HepG2 (cell line): ENCODE results near the gene IQCC. TPM values are rescaled to one million over a fixed set of nuclear protein-coding genes. Genes with fewer than 3 reads are reported as not detected.

ENCODE experiments used
- ATM ChIP-seq: fragments of 450-650 bp; IDR thresholded peaks from 2 replicates; pipeline ENCODE4 v1.7.1; 2017; ENCODE audit warnings: mild to moderate bottlenecking, borderline replicate concordance
- CREB1 ChIP-seq, 2 experiments: fragments of 450-650 bp in 1 of 2; IDR thresholded peaks; 2 replicates each; pipeline ENCODE4 v1.6.1; 2016 to 2017; ENCODE audit warnings: control low read depth in 1 of 2, mild to moderate bottlenecking in 1 of 2, missing compliant biosample characterization in 1 of 2, missing genetic modification characterization in 1 of 2
- FOXK2 ChIP-seq: fragments of 450-650 bp; IDR thresholded peaks from 2 replicates; pipeline ENCODE4 v1.6.1; 2016
- HOXA7 ChIP-seq: sonication (generic); formaldehyde crosslinking; IDR thresholded peaks from 2 replicates; pipeline ENCODE4 v1.8.1; 2022; ENCODE audit warnings: mild to moderate bottlenecking, missing genetic modification reagents, moderate library complexity
- MLXIP ChIP-seq: sonication (generic); formaldehyde crosslinking; IDR thresholded peaks from 2 replicates; pipeline ENCODE4 v1.9.0; 2021; ENCODE audit warnings: missing genetic modification reagents, borderline replicate concordance
- NR2F2 ChIP-seq: IDR thresholded peaks from 2 replicates; pipeline ENCODE4 v1.6.1; 2012; ENCODE audit warnings: low read depth, inconsistent platforms, borderline replicate concordance
- POGZ ChIP-seq: sonication (generic); formaldehyde crosslinking; IDR thresholded peaks from 2 replicates; pipeline ENCODE4 v1.4.0; 2020; ENCODE audit warnings: mild to moderate bottlenecking, missing genetic modification reagents
- SRSF9 ChIP-seq: fragments of 200-400 bp; formaldehyde crosslinking; IDR thresholded peaks from 2 replicates; pipeline ENCODE4 v1.6.1; 2018; ENCODE audit warnings: borderline replicate concordance, mild to moderate bottlenecking, low read depth, low read length; ENCODE audit not compliant: insufficient read depth, poor library complexity, severe bottlenecking
- TBX3 ChIP-seq: fragments of 450-650 bp; IDR thresholded peaks from 2 replicates; pipeline ENCODE4 v1.6.1; 2017; ENCODE audit warnings: antibody characterized with exemption, mild to moderate bottlenecking, inconsistent platforms, borderline replicate concordance
- TCF12 ChIP-seq, 2 experiments: fragments of 450-650 bp in 1 of 2; sonication (generic) in 1 of 2; formaldehyde crosslinking in 1 of 2; IDR thresholded peaks; 2 replicates each; pipeline versions ENCODE4 v1.6.1 to v1.8.0; 2017 to 2022; ENCODE audit warnings: antibody characterized with exemption in 1 of 2, mild to moderate bottlenecking in 1 of 2, missing genetic modification reagents in 1 of 2, moderate library complexity in 1 of 2
- ZC3H4 ChIP-seq: sonication (generic); formaldehyde crosslinking; IDR thresholded peaks from 2 replicates; pipeline ENCODE4 v1.4.0; 2020; ENCODE audit warnings: missing genetic modification reagents, borderline replicate concordance
- ZNF432 ChIP-seq: sonication (generic); formaldehyde crosslinking; IDR thresholded peaks from 2 replicates; pipeline ENCODE4 v1.5.0; 2020; ENCODE audit warnings: missing genetic modification reagents, mild to moderate bottlenecking, borderline replicate concordance
- ZNF7 ChIP-seq: IDR thresholded peaks from 2 replicates; pipeline ENCODE4 v1.6.1; 2016; ENCODE audit warnings: missing biosample characterization, missing genetic modification reagents
- polyA plus RNA-seq, 8 experiments: library from polyadenylated mRNA; depleted of rRNA in 3 of 8; stranded (reverse) in 7 of 8; unstranded in 1 of 8; fragments of >200 nt; fragmentation: Illumina TruSeq in 4 of 8; extraction: Trizol in 4 of 8; gene quantifications; 2 replicates each; pipeline versions ENCODE4 v1.2.1 to v1.2.3, GENCODE V29; 2011 to 2016; ENCODE audit warnings: low read depth in 4 of 8, missing spikeins in 1 of 8, mixed read lengths in 1 of 8; ENCODE audit not compliant: insufficient read depth in 1 of 8
- total RNA-seq, 5 experiments: library from RNA; depleted of rRNA; stranded (reverse); fragments of >200 nt; fragmentation: Illumina TruSeq; extraction: Trizol; gene quantifications; 2 replicates each; pipeline ENCODE4 v1.2.3, GENCODE V29; 2016; ENCODE audit warnings: low read depth in 1 of 5
- TF ChIP-seq, protein P1 (sequence below): sonication (generic); formaldehyde crosslinking; IDR thresholded peaks from 2 replicates; pipeline ENCODE4 v1.5.0; 2020; ENCODE audit warnings: missing genetic modification reagents
- TF ChIP-seq, protein P2 (sequence below): sonication (generic); formaldehyde crosslinking; IDR thresholded peaks from 2 replicates; pipeline ENCODE4 v1.8.1; 2023; ENCODE audit warnings: missing genetic modification reagents, mild to moderate bottlenecking, borderline replicate concordance
- TF ChIP-seq, protein P3 (sequence below): sonication (generic); formaldehyde crosslinking; IDR thresholded peaks from 2 replicates; pipeline ENCODE4 v1.4.0; 2020; ENCODE audit warnings: missing genetic modification reagents
- TF ChIP-seq, protein P4 (sequence below): IDR thresholded peaks from 2 replicates; pipeline ENCODE4 v1.6.1; 2016; ENCODE audit warnings: mild to moderate bottlenecking

Gene IQCC
- total and polyA plus RNA-seq, 2 of the 13 experiments (the other 11 are each of a cell fraction or from before 2014, with no cell fraction given) = 1.7 to 3.0 TPM

DNA sequence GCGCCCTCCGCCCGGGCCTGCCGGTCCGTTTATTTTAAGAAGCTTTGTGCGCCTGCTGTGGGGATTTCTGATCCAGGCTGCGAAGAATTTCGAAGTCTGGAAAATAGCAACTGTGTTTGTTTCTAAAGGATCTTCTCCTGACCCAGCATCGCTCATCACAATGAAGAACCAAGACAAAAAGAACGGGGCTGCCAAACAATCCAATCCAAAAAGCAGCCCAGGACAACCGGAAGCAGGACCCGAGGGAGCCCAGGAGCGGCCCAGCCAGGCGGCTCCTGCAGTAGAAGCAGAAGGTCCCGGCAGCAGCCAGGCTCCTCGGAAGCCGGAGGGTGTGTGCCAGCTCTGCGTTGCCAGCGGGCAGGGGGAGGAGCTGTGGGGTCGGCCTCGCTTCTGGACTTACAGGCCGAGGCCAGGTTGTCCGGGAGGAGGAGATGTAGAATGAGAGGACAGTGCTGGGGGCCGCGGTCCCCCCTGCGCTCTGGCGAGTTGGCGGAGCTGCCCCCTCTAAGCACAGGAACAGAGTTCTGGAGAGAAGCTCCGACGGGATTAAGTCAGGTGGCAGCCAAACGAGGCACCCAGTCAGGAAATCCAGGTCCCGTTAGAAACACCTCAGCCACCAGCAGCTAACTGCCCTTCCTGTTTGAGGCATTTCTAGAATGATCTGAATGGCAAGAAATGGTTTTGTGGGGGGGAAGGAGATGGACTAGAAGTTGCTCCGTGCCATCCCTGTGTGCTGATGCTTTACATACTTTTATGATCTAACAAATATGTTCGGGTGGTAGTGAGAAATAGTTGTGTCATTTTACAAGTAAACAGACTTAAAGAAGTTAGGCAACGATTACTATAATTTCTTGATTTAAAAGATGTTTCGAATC lies 25.0 kb upstream of the IQCC start (continued):
- TF ChIP-seq, protein P1, sequence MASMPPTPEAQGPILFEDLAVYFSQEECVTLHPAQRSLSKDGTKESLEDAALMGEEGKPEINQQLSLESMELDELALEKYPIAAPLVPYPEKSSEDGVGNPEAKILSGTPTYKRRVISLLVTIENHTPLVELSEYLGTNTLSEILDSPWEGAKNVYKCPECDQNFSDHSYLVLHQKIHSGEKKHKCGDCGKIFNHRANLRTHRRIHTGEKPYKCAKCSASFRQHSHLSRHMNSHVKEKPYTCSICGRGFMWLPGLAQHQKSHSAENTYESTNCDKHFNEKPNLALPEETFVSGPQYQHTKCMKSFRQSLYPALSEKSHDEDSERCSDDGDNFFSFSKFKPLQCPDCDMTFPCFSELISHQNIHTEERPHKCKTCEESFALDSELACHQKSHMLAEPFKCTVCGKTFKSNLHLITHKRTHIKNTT (CRISPR knock-in tag) = no peak
- no peak for TF ChIP-seq ZC3H4
- 0 out of 2 replicates have a peak, but pooled peaks have one; percentile 14 for TF ChIP-seq MLXIP (CRISPR knock-in tag)
- TF ChIP-seq, protein P2, sequence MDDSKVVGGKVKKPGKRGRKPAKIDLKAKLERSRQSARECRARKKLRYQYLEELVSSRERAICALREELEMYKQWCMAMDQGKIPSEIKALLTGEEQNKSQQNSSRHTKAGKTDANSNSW (CRISPR knock-in tag) = no peak
- TF ChIP-seq FOXK2 = no peak
- TF ChIP-seq ATM = no peak
- TF ChIP-seq POGZ (CRISPR knock-in tag) = no peak
- TF ChIP-seq ZNF432 (CRISPR knock-in tag) = no peak
- TF ChIP-seq, protein P3, sequence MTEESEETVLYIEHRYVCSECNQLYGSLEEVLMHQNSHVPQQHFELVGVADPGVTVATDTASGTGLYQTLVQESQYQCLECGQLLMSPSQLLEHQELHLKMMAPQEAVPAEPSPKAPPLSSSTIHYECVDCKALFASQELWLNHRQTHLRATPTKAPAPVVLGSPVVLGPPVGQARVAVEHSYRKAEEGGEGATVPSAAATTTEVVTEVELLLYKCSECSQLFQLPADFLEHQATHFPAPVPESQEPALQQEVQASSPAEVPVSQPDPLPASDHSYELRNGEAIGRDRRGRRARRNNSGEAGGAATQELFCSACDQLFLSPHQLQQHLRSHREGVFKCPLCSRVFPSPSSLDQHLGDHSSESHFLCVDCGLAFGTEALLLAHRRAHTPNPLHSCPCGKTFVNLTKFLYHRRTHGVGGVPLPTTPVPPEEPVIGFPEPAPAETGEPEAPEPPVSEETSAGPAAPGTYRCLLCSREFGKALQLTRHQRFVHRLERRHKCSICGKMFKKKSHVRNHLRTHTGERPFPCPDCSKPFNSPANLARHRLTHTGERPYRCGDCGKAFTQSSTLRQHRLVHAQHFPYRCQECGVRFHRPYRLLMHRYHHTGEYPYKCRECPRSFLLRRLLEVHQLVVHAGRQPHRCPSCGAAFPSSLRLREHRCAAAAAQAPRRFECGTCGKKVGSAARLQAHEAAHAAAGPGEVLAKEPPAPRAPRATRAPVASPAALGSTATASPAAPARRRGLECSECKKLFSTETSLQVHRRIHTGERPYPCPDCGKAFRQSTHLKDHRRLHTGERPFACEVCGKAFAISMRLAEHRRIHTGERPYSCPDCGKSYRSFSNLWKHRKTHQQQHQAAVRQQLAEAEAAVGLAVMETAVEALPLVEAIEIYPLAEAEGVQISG (CRISPR knock-in tag) = no peak
- no peak for TF ChIP-seq ZNF7 (CRISPR knock-in tag)
- TF ChIP-seq, protein P4, sequence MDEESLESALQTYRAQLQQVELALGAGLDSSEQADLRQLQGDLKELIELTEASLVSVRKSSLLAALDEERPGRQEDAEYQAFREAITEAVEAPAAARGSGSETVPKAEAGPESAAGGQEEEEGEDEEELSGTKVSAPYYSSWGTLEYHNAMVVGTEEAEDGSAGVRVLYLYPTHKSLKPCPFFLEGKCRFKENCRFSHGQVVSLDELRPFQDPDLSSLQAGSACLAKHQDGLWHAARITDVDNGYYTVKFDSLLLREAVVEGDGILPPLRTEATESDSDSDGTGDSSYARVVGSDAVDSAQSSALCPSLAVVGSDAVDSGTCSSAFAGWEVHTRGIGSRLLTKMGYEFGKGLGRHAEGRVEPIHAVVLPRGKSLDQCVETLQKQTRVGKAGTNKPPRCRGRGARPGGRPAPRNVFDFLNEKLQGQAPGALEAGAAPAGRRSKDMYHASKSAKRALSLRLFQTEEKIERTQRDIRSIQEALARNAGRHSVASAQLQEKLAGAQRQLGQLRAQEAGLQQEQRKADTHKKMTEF (CRISPR knock-in tag) = 0 out of 2 replicates have a peak, but pooled peaks have one; percentile 3
- no peak for TF ChIP-seq TBX3
- TF ChIP-seq TCF12 (IDR thresholded peaks at IDR 0.05) = no peak
- TF ChIP-seq TCF12 (CRISPR knock-in tag; IDR thresholded peaks at IDR 0.05) = no peak
- TF ChIP-seq HOXA7 = no peak
- peak; percentile 3; the same call in 1 of the 2 replicates for TF ChIP-seq NR2F2
- no peak for TF ChIP-seq SRSF9
- no peak for TF ChIP-seq CREB1 (IDR thresholded peaks at IDR 0.05)
- 0 out of 2 replicates have a peak, but pooled peaks have one; percentile 26 for TF ChIP-seq CREB1 (CRISPR knock-in tag; IDR thresholded peaks at IDR 0.05)
